Natural killer cell (primary cell): ENCODE data around the gene ZDHHC9. TPM values are rescaled to one million over a fixed set of nuclear protein-coding genes. Genes with fewer than 3 reads are reported as not detected.

Experiments
- ATAC-seq, 3 donors: fragments of 150-1000 bp in 2 of 3; fragments of 200-7000 bp in 1 of 3; cut with Tn5 transposase; 1 replicate in 1 of 3; 2 replicates in 2 of 3; pipeline ENCODE4 v1.10.0; 2021; ENCODE audit warnings: mild to moderate bottlenecking in 2 of 3, moderate library complexity in 2 of 3
- DNase-seq, 2 donors: peaks; one replicate each; pipeline versions ENCODE4 v3.0.0 to v3.0.0-alpha.2; 2013 to 2021; ENCODE audit warnings: mixed read lengths in 1 of 2
- H3K27ac ChIP-seq: one replicate; pipeline ENCODE4 v1.5.1; 2013; ENCODE audit warnings: mild to moderate bottlenecking, low read length
- H3K27me3 ChIP-seq: one replicate; pipeline ENCODE4 v1.6.1; 2013; ENCODE audit warnings: low read length; ENCODE audit not compliant: control insufficient read depth, insufficient read depth
- H3K36me3 ChIP-seq: one replicate; pipeline ENCODE4 v1.6.1; 2013; ENCODE audit warnings: low read length; ENCODE audit not compliant: control insufficient read depth, insufficient read depth
- H3K4me1 ChIP-seq: one replicate; pipeline ENCODE4 v1.6.1; 2013; ENCODE audit warnings: low read length; ENCODE audit not compliant: control insufficient read depth, insufficient read depth
- H3K4me3 ChIP-seq: one replicate; pipeline ENCODE4 v1.5.1; 2013; ENCODE audit warnings: low read length
- H3K9me3 ChIP-seq: one replicate; pipeline ENCODE4 v1.6.1; 2013; ENCODE audit warnings: low read length; ENCODE audit not compliant: control insufficient read depth, insufficient read depth
- H3K27ac Mint-ChIP-seq, 2 donors: one replicate each; pipeline ENCODE4 v1.8.0; 2022; ENCODE audit warnings: mild to moderate bottlenecking in 2 of 2, mixed read lengths in 2 of 2, moderate library complexity in 1 of 2
- H3K27me3 Mint-ChIP-seq, 2 donors: one replicate each; pipeline ENCODE4 v1.8.0; 2022; ENCODE audit warnings: low read depth in 2 of 2, mixed read lengths in 2 of 2
- H3K36me3 Mint-ChIP-seq: one replicate; pipeline ENCODE4 v1.8.0; 2022; ENCODE audit warnings: mixed read lengths
- H3K4me1 Mint-ChIP-seq, 2 donors: one replicate each; pipeline ENCODE4 v1.8.0; 2022; ENCODE audit warnings: mixed read lengths in 2 of 2
- H3K4me3 Mint-ChIP-seq: one replicate; pipeline ENCODE4 v1.8.0; 2022; ENCODE audit warnings: mild to moderate bottlenecking, moderate library complexity, mixed read lengths
- H3K9me3 Mint-ChIP-seq, 2 donors: one replicate each; pipeline ENCODE4 v1.8.0; 2022; ENCODE audit warnings: mixed read lengths in 2 of 2
- CTCF ChIP-seq: fragments of 200-600 bp; IDR thresholded peaks from one replicate; pipeline ENCODE4 v1.8.0; 2022; ENCODE audit warnings: antibody characterized with exemption
- WGBS: methylation state at CpG from one replicate; pipeline ENCODE4 v1.1.7; 2013; ENCODE audit warnings: missing lambda C conversion rate; ENCODE audit not compliant: insufficient coverage; 5-methylcytosine and 5-hydroxymethylcytosine counted together
- intact Hi-C: fragments of 100-400 bp; cut with micrococcal nuclease; formaldehyde crosslinking; loops from one replicate; pipeline ENCODE4 v1.14.2; 2022
- total RNA-seq, 4 donors: library from RNA; stranded (reverse); fragments of 120-200 nt in 1 of 4; gene quantifications; one replicate each; pipeline versions ENCODE4 v1.2.3 to v1.2.4, GENCODE V29; 2013 to 2022

Gene ZDHHC9
- total RNA-seq, 3 donors from 2014 or later (not counting 1 experiment from before 2014, with no cell fraction given) = 1.0 to 3.0 (median 2.1) TPM

- no peak overlapping the region for H3K4me3 Mint-ChIP-seq
- Histone ChIP-seq H3K36me3 (no peaks in the 10 kb centered on the region), H3K9me3 (no peaks in the 10 kb centered on the region), H3K4me1 (peaks cover 50% of the 10 kb centered on the region), H3K27ac (no peak overlapping the region), H3K27me3 (no peaks in the 10 kb centered on the region), H3K4me3 (no peak overlapping the region)
- intact Hi-C loops = no loop called here
- TF ChIP-seq CTCF = no peak
- no peaks in the 10 kb centered on the region for H3K9me3 Mint-ChIP-seq
- ATAC-seq (no peak), DNase-seq (no peak)
- H3K27ac Mint-ChIP-seq = no peak overlapping the region
- H3K36me3 Mint-ChIP-seq = no peaks in the 10 kb centered on the region
- no peaks in the 10 kb centered on the region for H3K27me3 Mint-ChIP-seq
- peaks cover 33 to 45% of the 10 kb centered on the region in 2 donors for H3K4me1 Mint-ChIP-seq
Measured at GRCh38 chrX:129763666-129764065, 80.0 kb downstream of the ZDHHC9 start.

- H3K4me1 ChIP-seq = peaks cover 50% of the 10 kb centered on the region
Measured at GRCh38 chrX:129762448-129762847, 81.2 kb downstream of the ZDHHC9 start.

GRCh38 chrX:129761596-129761995 lies 82.1 kb downstream of the ZDHHC9 start:
- H3K4me1 ChIP-seq = peaks cover 49% of the 10 kb centered on the region
- ATAC-seq = no peak
- no peaks in the 10 kb centered on the region for H3K36me3 ChIP-seq
- Mint-ChIP-seq H3K27ac (no peak overlapping the region), H3K27me3 (no peaks in the 10 kb centered on the region), H3K9me3 (no peaks in the 10 kb centered on the region), H3K36me3 (no peaks in the 10 kb centered on the region), H3K4me1 (peaks cover 39 to 50% of the 10 kb centered on the region in 2 donors), H3K4me3 (no peak overlapping the region)
- no peak overlapping the region for H3K27ac ChIP-seq
- no peaks in the 10 kb centered on the region for H3K27me3 ChIP-seq
- no peaks in the 10 kb centered on the region for H3K9me3 ChIP-seq
- no peak overlapping the region for H3K4me3 ChIP-seq
- intact Hi-C loops = no loop called here
- 97% methylated on average over 4 of the region's 4 CpGs for WGBS
- DNase-seq = no peak
- no peak for TF ChIP-seq CTCF

More at GRCh38 chrX:129762448-129762847, 81.2 kb downstream of the ZDHHC9 start:
- no peaks in the 10 kb centered on the region for H3K27me3 ChIP-seq
- whole genome bisulfite sequencing = 97% methylated on average over 3 of the region's 3 CpGs
- no peak for ATAC-seq
- peaks cover 37 to 46% of the 10 kb centered on the region in 2 donors for H3K4me1 Mint-ChIP-seq
- no peak overlapping the region for H3K27ac ChIP-seq
- H3K36me3 ChIP-seq = no peaks in the 10 kb centered on the region
- H3K4me3 ChIP-seq = no peak overlapping the region
- H3K4me3 Mint-ChIP-seq = no peak overlapping the region
- intact Hi-C loops = no loop called here
- H3K9me3 ChIP-seq = no peaks in the 10 kb centered on the region
- H3K36me3 Mint-ChIP-seq = no peaks in the 10 kb centered on the region
- H3K27me3 Mint-ChIP-seq = no peaks in the 10 kb centered on the region
- no peak for TF ChIP-seq CTCF
- no peak overlapping the region for H3K27ac Mint-ChIP-seq
- no peaks in the 10 kb centered on the region for H3K9me3 Mint-ChIP-seq
- DNase-seq = no peak

- WGBS = 79% methylated on average over 2 of the region's 6 CpGs
Measured at GRCh38 chrX:129760981-129761380, 82.7 kb downstream of the ZDHHC9 start.

More at GRCh38 chrX:129760981-129761380, 82.7 kb downstream of the ZDHHC9 start:
- no peak for TF ChIP-seq CTCF
- H3K27me3 Mint-ChIP-seq = no peaks in the 10 kb centered on the region
- H3K9me3 Mint-ChIP-seq = no peaks in the 10 kb centered on the region
- DNase-seq (no peak), ATAC-seq (no peak)
- H3K36me3 Mint-ChIP-seq = no peaks in the 10 kb centered on the region
- H3K27ac Mint-ChIP-seq = peak overlapping the region in 1 of 2 donors; percentile 87
- no peaks in the 10 kb centered on the region for H3K9me3 ChIP-seq
- no peaks in the 10 kb centered on the region for H3K27me3 ChIP-seq
- H3K36me3 ChIP-seq = no peaks in the 10 kb centered on the region
- peaks cover 45 to 54% of the 10 kb centered on the region in 2 donors for H3K4me1 Mint-ChIP-seq
- no peak overlapping the region for H3K4me3 Mint-ChIP-seq
- H3K4me1 ChIP-seq = peaks cover 55% of the 10 kb centered on the region
- H3K27ac ChIP-seq = no peak overlapping the region
- no peak overlapping the region for H3K4me3 ChIP-seq
- intact Hi-C loops = loop anchor here (1.0 kb wide), 1 partner anchor 8 kb away; no protein-coding TSS in a partner anchor
